IPS-15b (cell line): ENCODE measurements around the gene VWC2.

Experiments used
- H3K27me3 ChIP-seq: one replicate; pipeline ENCODE4 v1.6.1; 2013; ENCODE audit warnings: low read length; ENCODE audit not compliant: control insufficient read depth, insufficient read depth
- H3K36me3 ChIP-seq: one replicate; pipeline ENCODE4 v1.6.1; 2013; ENCODE audit warnings: low read length; ENCODE audit not compliant: control insufficient read depth, insufficient read depth
- H3K4me1 ChIP-seq: one replicate; pipeline ENCODE4 v1.6.1; 2013; ENCODE audit warnings: mild to moderate bottlenecking, low read length; ENCODE audit not compliant: control insufficient read depth, insufficient read depth
- H3K4me3 ChIP-seq: one replicate; pipeline ENCODE4 v1.5.1; 2013; ENCODE audit warnings: low read depth, low read length
- H3K9ac ChIP-seq: one replicate; pipeline ENCODE4 v1.6.1; 2013; ENCODE audit warnings: low read depth, mild to moderate bottlenecking, low read length
- H3K9me3 ChIP-seq: one replicate; pipeline ENCODE4 v1.6.1; 2013; ENCODE audit warnings: mild to moderate bottlenecking, low read length; ENCODE audit not compliant: control insufficient read depth, insufficient read depth

Gene VWC2

DNA sequence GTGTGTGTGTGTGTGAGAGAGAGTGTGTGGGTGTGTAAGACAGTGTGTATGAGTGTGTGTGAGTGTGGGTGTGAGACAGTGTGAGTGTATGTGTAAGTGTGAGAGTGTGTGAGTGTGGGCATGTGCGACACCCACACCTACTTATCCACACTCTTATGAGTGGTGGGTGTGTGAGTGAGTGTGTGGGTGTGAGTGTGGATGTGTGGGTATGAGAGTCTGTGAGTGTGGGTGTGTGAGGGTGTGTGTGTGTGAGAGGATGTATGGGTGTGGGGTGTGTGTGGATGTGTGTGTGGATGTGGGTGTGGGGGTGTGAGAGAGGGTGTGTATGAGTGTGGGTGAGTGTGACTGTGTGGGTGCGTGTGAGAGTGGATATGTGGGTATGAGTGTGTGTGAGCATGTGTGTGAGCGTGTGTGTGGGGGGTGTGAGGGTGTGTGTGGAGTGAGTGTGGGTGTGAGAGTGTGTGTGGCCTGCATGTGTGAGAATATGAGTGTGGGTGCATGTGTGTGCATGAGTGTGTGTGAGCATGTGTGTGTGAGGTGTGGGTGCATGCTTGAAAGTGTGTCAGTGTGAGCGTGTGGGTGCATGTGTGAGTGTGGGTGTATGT lies 15.1 kb downstream of the VWC2 start:
- Histone ChIP-seq H3K36me3 (no peaks in the 10 kb centered on the region), H3K4me1 (no peaks in the 10 kb centered on the region), H3K4me3 (no peak overlapping the region), H3K9ac (no peak overlapping the region), H3K9me3 (no peaks in the 10 kb centered on the region), H3K27me3 (peaks cover 2% of the 10 kb centered on the region)

DNA sequence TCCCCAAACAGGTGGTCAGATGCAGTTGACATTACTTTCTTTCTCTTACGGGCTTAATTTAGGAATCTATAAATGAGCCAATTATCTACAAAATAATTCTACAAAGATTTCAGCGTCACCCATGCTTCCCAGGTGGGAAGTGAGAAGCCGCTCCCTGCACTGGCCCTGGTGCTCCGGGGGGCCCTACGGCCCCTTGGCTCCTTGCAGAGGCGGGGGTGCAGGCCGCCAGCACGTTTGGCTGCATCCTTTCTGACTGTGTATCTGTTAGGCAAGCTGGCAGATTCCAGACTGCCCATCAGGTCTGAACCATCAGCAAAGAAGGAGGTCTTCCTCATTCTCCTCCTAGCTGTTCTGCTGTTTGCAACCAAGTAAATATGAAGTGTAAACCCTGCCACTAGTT lies 16.3 kb downstream of the VWC2 start:
- Histone ChIP-seq H3K9me3 (no peaks in the 10 kb centered on the region), H3K4me1 (no peaks in the 10 kb centered on the region), H3K9ac (no peak overlapping the region), H3K4me3 (no peak overlapping the region), H3K36me3 (no peaks in the 10 kb centered on the region), H3K27me3 (peaks cover 2% of the 10 kb centered on the region)

DNA sequence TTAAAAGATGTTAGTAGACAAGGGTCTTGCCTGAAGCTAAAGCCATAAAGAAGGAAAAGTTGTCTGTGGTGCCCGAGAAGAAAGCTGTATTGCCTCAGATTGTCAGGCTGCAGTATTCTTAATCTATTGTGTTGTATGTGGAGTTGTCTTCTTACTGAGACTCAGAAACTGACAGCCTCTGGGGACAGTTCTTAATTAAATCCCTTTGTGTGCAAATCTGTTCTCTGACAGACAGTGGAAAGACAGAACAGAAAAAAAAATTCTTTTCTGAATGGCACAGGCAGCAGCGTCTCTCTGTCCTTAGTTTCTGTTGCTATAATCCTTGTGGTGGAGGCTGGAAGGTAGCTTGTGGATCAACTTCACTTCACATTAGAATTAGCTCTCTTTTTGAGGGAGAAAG lies 16.8 kb downstream of the VWC2 start:
- peaks cover 2% of the 10 kb centered on the region for H3K27me3 ChIP-seq
- H3K4me3 ChIP-seq = no peak overlapping the region
- no peaks in the 10 kb centered on the region for H3K4me1 ChIP-seq
- no peaks in the 10 kb centered on the region for H3K36me3 ChIP-seq
- no peak overlapping the region for H3K9ac ChIP-seq
- no peaks in the 10 kb centered on the region for H3K9me3 ChIP-seq

DNA sequence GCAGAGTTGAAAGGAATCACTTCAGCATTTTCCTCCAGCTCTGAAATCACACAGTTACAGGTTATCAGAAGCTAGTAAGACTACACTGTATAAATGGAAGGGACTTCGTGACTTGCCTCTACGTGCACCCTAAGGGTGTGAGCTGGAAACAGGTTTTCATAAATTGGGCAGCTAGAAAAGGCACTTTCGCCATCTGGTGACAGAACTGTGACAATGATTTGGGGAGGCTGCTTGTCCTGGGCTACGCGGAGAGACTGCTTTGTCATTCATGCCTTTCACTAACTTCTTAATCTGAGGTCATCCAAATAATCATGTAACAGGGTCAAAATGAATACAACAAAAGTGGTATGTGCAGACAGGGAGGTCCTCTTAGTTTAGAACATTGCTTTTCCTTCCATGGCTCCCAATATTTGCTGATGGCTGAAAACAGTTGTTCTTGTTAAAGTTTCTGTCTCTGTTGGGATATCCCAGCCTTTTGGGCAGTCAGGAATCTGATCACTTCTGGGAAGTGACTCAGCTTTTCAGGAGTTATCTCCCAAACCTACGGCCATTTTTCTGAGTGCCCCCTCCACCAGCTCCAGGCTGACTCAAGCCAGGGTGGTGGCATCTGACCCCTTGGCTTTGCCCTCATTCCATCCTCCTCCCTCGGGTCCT lies 17.8 kb downstream of the VWC2 start:
- no peaks in the 10 kb centered on the region for H3K4me1 ChIP-seq
- no peak overlapping the region for H3K9ac ChIP-seq
- no peaks in the 10 kb centered on the region for H3K9me3 ChIP-seq
- H3K27me3 ChIP-seq = peaks cover 2% of the 10 kb centered on the region
- H3K4me3 ChIP-seq = no peak overlapping the region
- H3K36me3 ChIP-seq = no peaks in the 10 kb centered on the region

DNA sequence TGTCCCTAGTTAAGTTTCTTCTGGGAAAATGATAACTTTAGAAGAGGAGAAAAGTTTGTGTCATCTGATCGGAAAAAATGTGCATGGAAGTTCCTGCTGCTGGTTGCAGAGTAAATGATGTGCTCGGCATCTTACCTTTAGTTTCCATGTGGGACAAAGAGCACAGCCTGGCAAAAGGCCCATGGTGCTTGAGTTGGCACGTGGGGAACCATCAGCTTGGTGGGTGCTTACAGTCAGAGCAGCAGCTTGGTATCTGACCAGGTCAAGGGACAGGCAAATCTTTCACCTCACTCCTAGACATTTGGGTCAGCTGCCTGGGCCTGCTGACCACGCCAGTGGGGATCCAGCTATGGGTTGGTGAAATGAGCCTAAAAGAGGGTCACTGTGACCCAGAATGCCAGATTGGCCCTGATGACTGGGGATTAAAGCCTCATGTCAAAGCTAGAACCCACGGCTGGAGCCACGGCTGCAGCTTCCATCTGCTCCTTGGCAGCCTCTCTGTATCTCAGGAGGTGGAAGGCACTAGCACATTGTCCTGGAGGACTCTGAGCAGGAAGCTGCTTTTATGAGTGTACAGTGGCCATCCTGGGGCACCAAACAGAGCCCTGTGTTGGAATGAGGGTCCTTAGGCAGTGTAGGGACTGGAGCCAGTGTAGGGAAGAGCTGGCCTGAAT lies 24.7 kb downstream of the VWC2 start:
- no peak overlapping the region for H3K9ac ChIP-seq
- H3K9me3 ChIP-seq = no peaks in the 10 kb centered on the region
- no peaks in the 10 kb centered on the region for H3K27me3 ChIP-seq
- no peak overlapping the region for H3K4me3 ChIP-seq
- H3K36me3 ChIP-seq = no peaks in the 10 kb centered on the region
- H3K4me1 ChIP-seq = no peaks in the 10 kb centered on the region

DNA sequence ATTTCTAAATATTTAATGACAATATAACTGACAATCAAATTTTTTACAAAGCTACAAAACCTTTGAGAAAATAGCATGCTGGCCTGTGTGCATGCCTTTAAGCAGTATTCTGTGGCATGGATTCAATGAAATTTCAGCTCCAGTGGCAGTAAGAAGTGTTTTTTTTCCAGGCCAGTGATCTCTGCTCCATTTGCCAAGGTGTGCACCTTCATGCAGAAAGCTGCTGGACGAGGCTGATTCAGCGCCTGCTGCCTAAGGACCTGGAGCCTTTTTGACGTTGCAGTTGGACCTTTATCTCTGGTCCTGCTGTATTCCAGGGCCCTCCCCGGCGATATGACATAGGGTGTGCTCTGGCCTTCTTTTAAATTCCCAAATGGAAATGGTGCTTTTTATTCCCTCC lies 26.6 kb downstream of the VWC2 start:
- no peaks in the 10 kb centered on the region for H3K9me3 ChIP-seq
- H3K36me3 ChIP-seq = no peaks in the 10 kb centered on the region
- no peaks in the 10 kb centered on the region for H3K4me1 ChIP-seq
- H3K27me3 ChIP-seq = no peaks in the 10 kb centered on the region
- no peak overlapping the region for H3K9ac ChIP-seq
- no peak overlapping the region for H3K4me3 ChIP-seq

DNA sequence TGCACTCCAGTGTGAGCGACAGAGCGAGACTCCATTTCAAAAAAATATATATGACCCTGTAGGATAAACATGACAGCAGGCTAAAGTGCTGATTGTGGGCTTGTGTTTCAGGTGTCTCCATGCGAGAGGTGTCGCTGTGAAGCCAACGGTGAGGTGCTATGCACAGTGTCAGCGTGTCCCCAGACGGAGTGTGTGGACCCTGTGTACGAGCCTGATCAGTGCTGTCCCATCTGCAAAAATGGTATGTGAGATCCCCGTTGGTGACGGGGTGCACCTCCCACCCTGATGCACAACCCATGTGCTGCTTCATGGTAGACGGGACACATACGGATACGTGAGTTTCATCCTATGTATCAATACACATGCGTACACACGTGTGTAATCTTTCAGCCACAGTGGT lies 29.2 kb downstream of the VWC2 start:
- no peak overlapping the region for H3K9ac ChIP-seq
- no peaks in the 10 kb centered on the region for H3K36me3 ChIP-seq
- no peaks in the 10 kb centered on the region for H3K4me1 ChIP-seq
- no peaks in the 10 kb centered on the region for H3K27me3 ChIP-seq
- no peak overlapping the region for H3K4me3 ChIP-seq
- no peaks in the 10 kb centered on the region for H3K9me3 ChIP-seq

DNA sequence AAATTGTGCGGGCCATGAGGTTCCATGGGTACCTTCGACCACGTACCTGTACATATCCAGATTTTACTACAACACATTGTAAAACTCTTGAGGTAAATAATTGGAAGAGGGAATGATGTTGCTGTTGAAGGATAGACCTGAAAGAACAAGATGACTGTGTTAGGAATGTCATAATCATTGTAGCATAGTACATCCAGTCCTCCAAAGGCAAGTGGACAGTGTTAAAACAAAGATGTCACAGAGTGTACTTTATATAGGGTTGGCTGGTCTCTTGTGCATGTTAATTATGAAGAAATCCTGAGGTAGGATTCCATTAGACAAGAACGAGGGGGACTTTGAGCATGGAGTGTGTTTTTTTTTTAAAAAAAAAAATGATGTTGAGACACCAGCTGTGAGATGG lies 30.4 kb downstream of the VWC2 start:
- Histone ChIP-seq H3K36me3 (no peaks in the 10 kb centered on the region), H3K9me3 (no peaks in the 10 kb centered on the region), H3K4me3 (no peak overlapping the region), H3K27me3 (no peaks in the 10 kb centered on the region), H3K9ac (no peak overlapping the region), H3K4me1 (no peaks in the 10 kb centered on the region)

DNA sequence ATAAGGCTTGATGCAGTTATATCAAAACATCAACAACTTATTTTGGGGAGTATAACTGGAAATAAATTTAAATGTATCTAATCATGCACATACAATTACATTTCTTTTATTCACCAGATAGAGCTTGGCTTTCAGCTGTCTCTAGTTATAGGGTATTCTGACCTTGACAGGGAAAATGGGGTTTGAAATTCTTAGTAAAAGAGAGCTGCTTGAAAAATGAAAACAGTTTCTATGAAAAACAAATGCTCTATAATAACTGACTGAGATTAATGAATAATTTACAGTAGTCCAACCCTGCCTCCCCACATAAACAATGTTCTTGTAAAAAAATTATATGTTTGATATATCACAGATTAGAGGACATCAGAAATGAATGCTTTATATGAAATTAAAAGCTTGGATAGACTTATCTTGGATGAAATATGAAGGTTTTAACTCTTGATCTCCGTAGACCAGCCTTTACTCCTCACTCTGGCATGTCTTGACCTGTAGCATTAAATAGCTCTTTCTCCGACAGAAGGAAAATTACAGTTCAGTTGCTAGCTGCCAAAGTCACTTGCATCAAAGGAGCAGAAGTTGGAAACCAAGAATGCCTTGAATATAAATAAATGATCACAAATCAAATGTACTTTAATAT lies 32.1 kb downstream of the VWC2 start:
- no peak overlapping the region for H3K4me3 ChIP-seq

DNA sequence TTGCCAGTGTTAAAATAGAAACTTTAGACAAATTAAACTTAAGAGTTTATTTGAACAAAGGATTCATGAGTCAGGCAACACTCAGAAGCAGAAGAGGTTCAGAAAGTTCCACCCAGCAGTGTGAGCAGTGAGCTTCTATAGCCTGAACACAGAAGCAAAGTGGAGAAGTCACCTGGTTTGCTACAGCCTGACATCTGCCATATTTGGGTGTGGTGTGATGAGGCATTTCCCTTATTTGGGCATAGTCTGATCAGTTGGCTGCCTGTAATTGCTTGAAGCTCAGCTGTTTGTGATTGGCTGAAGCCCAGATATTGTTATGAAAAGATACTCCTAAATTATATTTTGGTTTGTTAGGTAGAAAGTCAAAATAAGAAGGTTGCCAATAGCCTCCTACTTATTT lies 39.1 kb downstream of the VWC2 start:
- Histone ChIP-seq H3K27me3 (no peaks in the 10 kb centered on the region), H3K4me3 (no peak overlapping the region), H3K9me3 (no peaks in the 10 kb centered on the region), H3K36me3 (no peaks in the 10 kb centered on the region), H3K4me1 (no peaks in the 10 kb centered on the region), H3K9ac (no peak overlapping the region)

More for the DNA sequence above, 32.1 kb downstream of the VWC2 start:
- H3K27me3 ChIP-seq = no peaks in the 10 kb centered on the region
- H3K9ac ChIP-seq = no peak overlapping the region
- no peaks in the 10 kb centered on the region for H3K4me1 ChIP-seq
- H3K36me3 ChIP-seq = no peaks in the 10 kb centered on the region
- H3K9me3 ChIP-seq = no peaks in the 10 kb centered on the region

DNA sequence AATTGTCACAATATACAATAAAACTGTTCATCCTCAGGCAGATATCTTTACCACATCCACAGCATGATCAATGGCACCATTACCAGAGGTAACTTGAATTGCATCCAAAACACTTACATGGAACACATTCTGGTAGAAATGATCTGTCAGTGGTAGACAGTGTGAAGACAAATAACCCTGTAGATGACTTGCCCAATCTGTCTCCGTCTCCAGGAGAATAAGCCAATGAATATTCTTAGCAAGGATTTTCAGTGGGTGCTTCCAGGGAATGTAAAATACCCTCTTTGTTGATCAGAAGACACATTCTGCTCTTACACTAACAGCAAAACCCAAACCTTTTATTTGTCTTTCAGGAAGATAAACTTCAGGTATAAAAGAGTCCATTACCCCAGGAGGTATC lies 43.8 kb downstream of the VWC2 start:
- no peaks in the 10 kb centered on the region for H3K9me3 ChIP-seq
- no peak overlapping the region for H3K9ac ChIP-seq
- H3K4me1 ChIP-seq = peaks cover 2% of the 10 kb centered on the region
- no peaks in the 10 kb centered on the region for H3K36me3 ChIP-seq
- no peak overlapping the region for H3K4me3 ChIP-seq
- no peaks in the 10 kb centered on the region for H3K27me3 ChIP-seq

DNA sequence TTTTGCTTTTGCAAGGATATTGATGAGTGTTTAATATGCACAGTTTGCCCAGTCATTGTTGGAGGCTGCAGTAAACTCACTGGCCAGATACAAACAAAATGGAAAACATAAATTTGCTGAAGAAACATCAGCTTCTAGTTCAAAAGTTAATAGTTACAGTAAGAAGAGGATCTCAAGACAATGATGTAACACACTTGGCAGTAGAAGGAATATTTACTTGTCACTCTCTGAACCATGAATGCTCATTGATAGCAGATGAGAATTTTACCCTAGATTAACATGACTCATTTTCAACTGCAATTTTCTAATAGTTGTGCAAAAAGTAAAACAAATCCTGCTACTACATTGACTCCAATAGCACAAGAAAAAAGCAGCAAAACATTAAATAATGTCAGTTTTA lies 47.7 kb downstream of the VWC2 start:
- Histone ChIP-seq H3K36me3 (no peaks in the 10 kb centered on the region), H3K4me3 (no peak overlapping the region), H3K9ac (no peak overlapping the region), H3K27me3 (no peaks in the 10 kb centered on the region), H3K9me3 (no peaks in the 10 kb centered on the region), H3K4me1 (peaks cover 2% of the 10 kb centered on the region)
